Stimulated activated CD4-positive, alpha-beta T cell treated with anti-CD3 and anti-CD28 coated beads, Interleukin-2, amount 100 ng/mL, for 48 hours (primary cell): ENCODE measurements around the gene SVOP.
"Not testable (repeated sequence)": the region's sequence is repeated elsewhere in the genome, so short reads cannot be mapped to it uniquely, and the experiment has no call there.

Source experiments
- DNase-seq, 2 donors: peaks; one replicate each; pipeline ENCODE4 v3.0.0-alpha.2; 2020

The SVOP gene, protein sequence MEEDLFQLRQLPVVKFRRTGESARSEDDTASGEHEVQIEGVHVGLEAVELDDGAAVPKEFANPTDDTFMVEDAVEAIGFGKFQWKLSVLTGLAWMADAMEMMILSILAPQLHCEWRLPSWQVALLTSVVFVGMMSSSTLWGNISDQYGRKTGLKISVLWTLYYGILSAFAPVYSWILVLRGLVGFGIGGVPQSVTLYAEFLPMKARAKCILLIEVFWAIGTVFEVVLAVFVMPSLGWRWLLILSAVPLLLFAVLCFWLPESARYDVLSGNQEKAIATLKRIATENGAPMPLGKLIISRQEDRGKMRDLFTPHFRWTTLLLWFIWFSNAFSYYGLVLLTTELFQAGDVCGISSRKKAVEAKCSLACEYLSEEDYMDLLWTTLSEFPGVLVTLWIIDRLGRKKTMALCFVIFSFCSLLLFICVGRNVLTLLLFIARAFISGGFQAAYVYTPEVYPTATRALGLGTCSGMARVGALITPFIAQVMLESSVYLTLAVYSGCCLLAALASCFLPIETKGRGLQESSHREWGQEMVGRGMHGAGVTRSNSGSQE

DNA sequence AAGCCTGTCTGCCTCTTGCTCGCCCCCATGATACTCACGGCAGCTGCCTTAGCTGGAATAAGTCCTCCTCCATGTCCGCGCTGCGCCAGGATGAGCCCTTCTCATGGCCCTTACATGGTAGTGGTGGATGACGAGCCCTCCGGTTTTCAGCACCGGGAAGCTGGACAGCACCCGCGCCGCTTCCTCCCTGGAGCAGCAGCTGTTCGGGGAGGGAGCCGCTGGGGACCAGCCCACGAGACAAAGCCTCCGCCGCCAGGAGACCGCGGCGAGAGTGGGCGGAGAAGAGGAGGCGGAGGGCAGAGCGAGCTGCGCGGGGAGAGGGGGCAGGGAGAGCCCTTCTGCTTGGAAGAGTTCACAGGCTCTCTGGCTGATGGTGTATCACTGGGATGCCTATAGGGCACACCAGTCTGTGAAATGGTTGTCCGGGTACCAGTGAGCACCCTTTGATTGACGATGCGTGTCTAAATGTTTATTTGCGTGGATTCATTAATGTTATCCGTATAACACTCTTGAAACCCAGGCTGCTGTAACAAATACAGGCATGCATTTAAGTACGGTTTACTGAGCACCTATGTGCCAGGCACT, at the start of gene SVOP:
TSS of gene SVOP (minus strand) at position 273 of the 585 bp plus-strand sequence. CDS start at position 73, 200 bp downstream.
- DNase-seq: peak; percentile 8 to 13

DNA sequence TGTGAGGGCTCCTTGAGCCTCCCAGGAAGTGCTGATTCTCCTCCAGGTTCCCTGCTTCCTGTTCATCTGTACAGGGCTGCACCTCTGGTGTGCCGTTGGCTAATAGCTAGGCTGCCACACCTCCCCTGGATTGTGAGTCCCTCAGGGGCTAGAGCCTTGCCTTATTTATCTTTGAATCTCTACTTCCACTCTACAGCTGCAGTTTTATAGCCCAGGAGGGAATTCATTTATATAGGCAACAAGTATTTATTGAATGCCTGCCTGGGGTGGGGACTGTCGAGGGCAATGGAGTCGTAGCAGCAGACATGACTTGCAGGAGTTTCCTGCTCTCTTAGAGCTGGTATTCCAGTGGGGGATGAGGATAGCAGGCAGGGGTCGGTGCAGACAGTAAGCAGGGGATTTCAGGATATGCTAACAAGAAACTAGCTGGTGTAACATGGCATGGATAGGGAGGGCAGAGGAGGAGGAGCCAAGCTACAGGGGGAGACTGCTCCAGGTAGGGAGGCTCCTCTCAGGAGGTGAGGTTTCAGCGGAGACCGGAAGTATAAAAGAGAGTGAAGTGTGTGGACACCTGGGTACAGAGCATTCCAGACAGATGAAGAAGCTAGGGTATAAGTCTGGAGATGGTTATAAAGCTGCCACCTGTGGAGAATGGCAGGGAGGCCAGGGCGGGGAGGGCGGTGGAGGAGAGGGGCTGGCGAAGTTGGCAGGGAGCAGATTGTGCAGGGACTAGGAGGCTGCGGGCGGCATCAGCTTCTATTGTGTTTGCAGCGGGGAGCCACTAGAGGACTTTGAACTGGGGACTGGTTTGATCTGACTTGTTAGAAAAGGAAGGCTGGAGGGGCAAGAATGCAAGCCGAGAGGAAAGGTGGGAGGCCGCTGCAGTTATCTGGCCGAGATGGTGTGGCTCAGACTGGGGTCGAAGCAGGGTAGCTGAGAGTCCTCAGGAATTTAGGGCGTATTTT, 48.7 kb upstream of the SVOP start:
- DNase-seq: no peak

DNA sequence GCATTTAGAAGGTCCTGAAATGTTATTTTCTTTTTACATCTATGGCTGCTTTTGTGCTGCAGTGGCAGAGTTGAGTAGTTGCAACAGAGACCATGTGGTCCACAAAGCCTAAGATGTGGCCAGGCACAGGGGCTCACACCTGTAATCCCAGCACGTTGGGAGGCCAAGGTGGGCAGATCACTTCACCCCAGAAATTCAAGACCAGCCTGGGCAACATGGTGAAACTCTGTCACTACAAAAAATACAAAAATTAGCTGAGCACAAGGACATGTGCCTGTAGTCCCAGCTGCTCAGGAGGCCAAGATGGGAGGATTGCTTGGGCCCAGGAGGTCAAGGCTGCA, 45.0 kb upstream of the SVOP start:
- DNase-seq: no peak

DNA sequence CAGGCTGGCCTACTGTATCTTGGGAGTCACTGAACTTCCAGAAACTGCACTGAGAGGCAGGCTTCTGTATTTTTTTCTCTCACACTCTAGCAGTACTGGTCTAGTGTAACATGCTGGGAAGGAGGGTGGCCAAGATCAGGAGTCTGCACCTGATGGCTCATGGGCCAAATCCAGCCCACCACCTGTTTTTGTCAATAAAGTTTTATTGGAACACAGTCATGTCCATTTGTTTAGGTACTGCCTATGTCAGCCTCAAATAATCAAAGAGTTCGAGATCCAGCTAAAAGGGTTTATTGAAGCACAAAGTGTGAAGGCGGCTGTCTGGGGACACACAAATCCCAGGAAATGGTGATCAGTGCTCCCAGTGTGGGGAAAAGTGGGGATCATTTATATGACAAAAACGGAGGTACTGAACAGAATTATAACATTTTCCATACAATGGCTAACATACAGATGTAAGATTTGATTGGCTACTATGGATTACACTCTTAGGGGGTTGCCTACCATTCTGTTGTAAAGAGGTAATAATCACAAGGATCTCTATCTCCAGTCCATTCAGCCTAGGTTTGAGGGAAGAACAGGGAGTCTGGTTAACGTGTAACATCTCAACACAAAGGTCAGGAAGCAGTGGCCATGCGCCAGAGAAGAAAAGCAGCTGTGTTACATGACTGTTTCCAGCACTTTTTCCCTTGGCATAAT, 44.4 kb upstream of the SVOP start:
- no peak for DNase-seq

DNA sequence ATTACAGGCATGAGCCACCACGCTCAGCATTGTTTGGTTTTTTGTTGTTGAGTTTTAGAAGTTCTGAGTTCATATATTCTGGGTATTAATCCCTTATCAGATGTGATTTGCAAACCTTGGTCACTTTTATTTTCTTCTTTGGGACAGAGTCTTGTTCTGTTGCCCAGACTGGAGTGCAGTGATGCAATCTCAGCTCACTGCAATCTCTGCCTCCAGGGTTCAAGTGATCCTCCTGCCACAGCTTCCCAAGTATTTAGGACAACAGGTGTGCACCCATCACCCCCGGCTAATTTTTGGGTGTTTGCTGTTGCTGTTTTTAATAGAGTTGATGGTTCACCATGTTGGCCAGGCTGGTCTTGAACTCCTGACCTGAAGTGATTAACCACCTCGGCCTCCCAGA, 43.3 kb upstream of the SVOP start:
- no peak for DNase-seq

DNA sequence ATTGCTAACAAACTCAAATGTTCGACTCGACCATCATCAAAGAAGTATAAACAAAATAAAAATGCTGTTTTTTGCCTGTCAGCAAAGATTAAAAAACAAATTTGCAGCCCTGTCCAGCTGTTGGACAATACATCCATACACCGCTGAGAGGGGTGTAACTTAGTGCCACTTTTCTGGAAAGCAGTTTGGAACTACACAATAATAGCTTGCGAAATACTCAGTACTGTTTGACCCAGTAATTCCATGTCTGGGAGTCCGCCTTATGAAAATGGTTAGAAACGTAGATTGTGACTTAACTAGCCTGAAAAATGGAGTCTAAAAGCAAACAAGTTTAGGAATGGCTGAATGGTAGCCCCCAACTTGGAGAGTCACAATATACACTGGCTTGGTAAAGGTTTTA, 37.9 kb upstream of the SVOP start:
- no peak for DNase-seq

DNA sequence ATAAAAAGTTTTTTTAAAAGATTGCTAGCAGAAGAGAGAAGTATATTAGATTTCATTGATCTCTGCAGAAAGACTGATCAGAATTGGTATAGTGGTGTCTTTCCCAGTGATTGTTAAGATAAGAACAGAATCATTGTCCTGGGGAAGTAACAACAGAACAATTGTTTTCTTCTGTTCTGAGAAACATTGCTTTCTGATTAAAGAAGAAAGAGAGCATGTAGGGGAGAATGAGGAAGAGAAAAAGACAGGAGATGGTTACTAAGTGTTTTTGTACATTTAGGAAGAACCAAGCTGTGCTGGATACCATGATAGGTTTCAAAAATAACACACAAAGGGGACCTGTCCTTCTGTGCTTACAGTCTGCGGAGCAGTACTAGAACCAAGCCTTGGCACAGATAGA, 36.5 kb upstream of the SVOP start:
- no peak for DNase-seq

DNA sequence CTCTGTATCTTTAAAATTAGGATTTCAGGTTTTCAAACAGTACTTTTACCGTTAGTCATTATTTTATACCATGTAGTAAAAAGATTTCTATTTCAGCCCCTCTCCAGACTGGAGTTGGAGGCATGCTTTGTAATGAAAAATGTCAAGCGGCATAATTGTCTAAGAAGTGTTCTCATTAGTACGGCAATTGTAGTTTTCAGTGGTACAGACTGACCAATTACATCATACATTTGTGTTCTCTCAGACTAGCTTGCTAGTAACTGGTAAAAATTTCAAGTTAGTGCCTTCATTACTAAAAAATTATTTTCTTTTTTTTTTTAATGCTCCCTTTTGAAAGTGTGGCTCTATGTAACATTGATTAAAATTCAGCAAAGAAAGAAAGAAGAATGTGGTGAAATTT, 36.0 kb upstream of the SVOP start:
- no peak for DNase-seq

- DNase-seq: no peak
These were observed 33.7 kb upstream of the SVOP start for GRCh38 chr12:109054520-109054919.

DNA sequence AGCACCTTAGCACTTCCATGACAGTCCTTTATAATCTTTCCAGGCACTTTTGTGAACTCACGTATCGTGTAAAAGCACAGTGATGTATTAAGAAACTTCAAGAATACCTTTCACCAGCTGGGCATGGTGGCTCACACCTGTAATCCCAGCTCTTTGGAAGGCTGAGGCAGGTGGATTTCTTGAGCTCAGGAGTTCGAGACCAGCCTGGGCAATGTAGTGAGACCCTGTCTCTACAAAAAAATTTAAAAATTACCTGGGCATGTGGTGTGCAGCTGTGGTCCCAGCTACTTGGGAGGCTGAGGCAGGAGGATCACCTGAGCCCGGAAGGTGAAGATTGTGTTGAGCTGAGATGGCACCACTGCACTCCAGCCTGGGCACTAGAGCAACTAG, 33.3 kb upstream of the SVOP start:
- DNase-seq: not testable (repeated sequence)

GRCh38 chr12:109053382-109054123, 32.7 kb upstream of the SVOP start:
- peak; percentile 5 to 7 for DNase-seq

- peak; percentile 79 to 84 for DNase-seq
These were observed 31.8 kb upstream of the SVOP start, which contains the start of gene USP30 for GRCh38 chr12:109052414-109053323. Gene USP30, plus strand, starts transcription at chr12:109052576. Its CDS starts 103 bp downstream, at chr12:109052679.

DNA sequence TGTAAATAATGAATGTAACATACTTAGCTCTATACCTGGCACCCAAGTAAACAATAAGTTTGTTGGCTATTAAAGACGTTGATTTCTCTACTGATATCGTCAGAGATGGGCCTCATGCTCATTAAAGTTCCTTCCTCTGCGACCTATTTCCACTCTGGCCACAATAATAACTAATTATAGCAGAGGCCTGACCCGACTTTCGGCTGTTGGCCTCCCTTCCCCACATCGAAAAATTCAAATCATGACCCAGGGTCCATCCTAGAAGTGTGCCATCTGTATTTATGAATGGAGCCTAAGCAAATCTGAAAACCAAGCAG, 31.2 kb upstream of the SVOP start:
- DNase-seq: no peak

GRCh38 chr12:109049794-109050193, 28.9 kb upstream of the SVOP start:
- not testable (repeated sequence) for DNase-seq

DNA sequence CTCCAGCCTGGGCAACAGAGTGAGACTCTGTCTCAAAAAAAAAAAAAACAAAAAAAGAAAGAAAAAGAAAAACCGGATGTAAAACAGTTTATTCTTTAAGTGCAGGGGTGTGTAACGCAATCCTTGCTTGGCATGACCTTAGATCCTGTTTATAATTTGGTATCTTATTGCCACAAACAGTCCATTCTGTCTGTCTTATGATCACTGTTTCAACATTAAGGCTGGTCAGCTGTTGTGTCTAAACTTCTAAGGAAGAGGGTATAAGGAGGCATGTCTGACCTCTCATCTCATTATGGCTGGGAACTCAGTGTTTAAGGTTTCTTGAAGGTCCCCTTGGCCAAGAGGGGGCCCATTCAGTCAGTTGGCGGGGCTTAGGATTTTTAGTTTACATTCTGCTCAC, 27.8 kb upstream of the SVOP start:
- not testable (repeated sequence) for DNase-seq

DNA sequence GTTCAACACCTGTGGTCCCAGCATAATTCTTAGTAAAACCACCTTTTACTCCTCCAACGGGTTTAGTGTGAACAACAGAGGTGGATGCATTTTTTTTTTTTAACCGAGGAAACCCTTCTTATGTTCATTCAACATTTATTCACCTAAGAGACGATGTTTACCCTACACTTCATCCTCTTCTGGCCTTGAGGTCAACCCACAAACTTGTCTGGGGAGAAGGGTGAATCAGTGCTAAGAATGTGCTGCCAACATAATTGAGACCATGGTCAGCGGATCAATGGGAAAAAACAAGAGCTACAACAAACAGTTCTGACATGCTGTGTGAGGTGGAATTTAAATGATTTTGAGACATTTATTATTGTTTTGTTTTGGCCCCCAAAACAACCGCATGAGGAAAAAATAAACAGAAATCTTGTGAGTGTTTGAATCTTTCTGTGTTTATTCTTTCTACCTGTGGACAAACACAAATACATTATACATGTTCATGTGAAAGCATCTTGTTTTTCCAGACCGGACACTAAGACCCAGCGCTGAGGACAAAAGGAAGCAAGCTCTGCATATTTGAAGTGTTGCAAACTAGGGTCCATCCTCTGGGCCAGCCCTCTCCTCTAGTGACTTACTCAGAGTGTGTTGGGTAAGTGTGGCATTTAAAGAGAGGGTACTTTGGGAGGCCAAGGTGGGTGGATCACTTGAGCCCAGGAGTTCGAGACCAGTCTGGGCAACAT, 26.4 kb upstream of the SVOP start:
- DNase-seq: no peak

- DNase-seq: no peak
These were observed 23.4 kb upstream of the SVOP start for GRCh38 chr12:109044241-109044640.

GRCh38 chr12:109036975-109037374, 16.1 kb upstream of the SVOP start:
- no peak for DNase-seq

- DNase-seq: no peak
These were observed 12.7 kb upstream of the SVOP start for GRCh38 chr12:109033239-109034196.
